GM15510 (cell line): Measurements from ENCODE around the gene DCUN1D4.

Experiments
- POLR2A ChIP-seq: IDR thresholded peaks from 3 replicates; pipeline ENCODE4 v1.6.1; 2011; ENCODE audit warnings: borderline replicate concordance; ENCODE audit not compliant: insufficient read length; ENCODE audit errors: extremely low read depth

The DCUN1D4 gene

GRCh38 chr4:51963841-51964517, 121.0 kb downstream of the DCUN1D4 start:
- no peak for TF ChIP-seq POLR2A

DNA sequence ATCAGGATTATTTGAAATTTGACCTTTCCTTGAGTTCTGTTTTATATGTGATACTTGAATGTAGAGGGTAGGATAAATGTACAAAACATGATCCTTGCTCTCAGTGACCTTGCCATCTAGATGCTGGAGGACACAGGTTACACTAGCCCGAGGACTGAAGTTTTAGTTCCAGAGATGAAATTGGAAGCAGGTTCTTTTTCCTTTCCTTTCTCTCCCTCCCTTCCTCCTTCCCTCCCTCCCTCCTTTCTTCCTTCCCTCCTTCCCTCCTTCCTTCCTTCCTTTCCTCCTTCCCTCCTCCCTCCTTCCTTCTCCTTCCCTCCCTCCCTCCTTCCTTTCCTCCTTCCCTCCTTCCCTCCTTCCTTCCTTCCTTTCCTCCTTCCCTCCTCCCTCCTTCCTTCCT, 122.9 kb downstream of the DCUN1D4 start:
- TF ChIP-seq POLR2A: no peak
